ENCODE measurements around the gene CLCN6. TPM values are rescaled to one million over a fixed set of nuclear protein-coding genes. Genes with fewer than 3 reads are reported as not detected.

CLCN6 gene
- total RNA-seq, 4 donors from 2014 or later = 14.4 to 20.4 (median 18.0) TPM

DNA sequence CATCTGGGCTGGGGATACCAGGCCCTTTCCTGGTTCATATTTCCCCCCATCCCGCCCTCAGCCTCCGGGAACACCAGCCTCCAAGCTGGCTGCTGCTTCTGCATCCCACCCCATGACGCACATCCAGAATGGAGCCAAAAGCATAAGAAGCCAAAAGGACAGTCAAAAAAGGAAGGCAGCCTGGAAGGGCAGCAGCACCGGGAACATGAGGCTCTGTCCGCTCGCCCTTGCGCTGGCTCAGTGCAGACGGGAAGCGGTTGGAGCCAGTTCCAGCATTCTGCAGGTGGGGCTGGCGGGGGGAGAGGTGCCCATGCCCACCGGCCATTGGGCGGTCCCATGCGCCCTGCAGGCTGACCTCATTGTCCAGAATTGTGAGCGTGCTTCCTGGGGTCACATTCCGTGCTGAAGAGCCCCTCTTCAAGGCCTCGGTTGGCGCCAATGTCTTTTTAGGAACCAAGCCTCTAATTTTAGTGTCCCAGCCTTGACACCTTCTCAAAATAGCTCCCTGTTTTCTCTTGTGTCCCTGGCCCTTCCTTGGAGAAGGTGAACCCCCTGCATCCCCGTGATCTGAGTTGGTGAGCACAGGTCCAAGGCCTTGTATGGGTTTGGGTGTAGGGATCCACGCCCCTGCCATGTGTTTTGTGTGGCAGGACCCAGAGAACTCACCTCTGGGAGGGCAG, 81.1 kb downstream of the CLCN6 start:
- DNase-seq (ENCODE audit: low spot score) (no peak), ATAC-seq (ENCODE audit: low FRiP score) (no peak)
- TF ChIP-seq, protein P1, sequence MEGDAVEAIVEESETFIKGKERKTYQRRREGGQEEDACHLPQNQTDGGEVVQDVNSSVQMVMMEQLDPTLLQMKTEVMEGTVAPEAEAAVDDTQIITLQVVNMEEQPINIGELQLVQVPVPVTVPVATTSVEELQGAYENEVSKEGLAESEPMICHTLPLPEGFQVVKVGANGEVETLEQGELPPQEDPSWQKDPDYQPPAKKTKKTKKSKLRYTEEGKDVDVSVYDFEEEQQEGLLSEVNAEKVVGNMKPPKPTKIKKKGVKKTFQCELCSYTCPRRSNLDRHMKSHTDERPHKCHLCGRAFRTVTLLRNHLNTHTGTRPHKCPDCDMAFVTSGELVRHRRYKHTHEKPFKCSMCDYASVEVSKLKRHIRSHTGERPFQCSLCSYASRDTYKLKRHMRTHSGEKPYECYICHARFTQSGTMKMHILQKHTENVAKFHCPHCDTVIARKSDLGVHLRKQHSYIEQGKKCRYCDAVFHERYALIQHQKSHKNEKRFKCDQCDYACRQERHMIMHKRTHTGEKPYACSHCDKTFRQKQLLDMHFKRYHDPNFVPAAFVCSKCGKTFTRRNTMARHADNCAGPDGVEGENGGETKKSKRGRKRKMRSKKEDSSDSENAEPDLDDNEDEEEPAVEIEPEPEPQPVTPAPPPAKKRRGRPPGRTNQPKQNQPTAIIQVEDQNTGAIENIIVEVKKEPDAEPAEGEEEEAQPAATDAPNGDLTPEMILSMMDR (IDR thresholded peaks at IDR 0.05) = no peak

DNA sequence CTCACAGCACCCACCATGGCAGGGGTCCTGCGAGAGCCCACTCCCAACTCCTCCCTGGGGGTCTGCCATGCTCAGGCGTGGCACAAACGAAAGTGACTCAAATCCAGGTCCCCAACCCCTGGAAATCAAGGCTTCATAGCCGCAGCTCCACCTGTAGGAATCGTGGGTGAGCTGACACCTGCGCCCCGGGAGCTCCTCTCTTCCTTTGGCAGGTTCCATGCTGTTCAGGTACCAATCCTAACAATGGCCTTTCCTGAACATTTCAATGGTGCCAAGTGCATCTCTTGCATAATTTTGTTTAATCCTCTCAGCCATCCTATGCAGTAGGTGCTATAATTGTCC, 81.6 kb downstream of the CLCN6 start:
- ATAC-seq (ENCODE audit: low FRiP score) = no peak
- TF ChIP-seq, protein P1 (IDR thresholded peaks at IDR 0.05) = no peak
- no peak for DNase-seq (ENCODE audit: low spot score)

DNA sequence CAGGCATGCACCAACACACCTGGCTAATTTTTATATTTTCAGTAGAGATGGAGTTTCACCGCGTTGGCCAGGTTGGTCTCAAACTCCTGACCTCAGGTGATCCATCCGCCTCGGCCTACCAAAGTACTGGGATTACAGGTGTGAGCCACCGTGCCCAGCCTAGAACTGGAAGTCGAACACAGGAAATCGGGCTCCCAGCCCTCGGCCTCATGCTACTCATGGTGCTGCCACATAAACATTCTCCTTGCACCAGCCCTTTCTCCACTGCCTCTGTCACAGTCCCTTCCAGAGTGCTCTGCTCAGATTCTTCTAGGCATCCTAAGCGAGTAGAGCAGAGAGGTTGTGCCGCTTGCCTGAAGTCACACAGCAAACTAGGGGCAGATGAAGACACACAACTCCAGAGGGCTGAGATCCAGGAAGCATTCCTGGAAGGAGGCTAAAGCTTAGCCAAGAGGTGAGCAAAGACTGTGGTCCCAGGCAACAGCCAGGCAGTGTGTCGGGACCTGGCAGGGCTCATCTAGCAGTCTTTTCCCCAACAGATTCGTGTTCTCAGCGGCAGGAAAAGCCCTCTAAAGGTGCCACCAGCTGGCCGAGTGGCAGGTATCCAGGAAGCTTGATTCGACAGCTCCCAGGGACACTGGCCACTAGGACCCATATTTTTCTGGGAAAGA, 82.3 kb downstream of the CLCN6 start:
- DNase-seq (ENCODE audit: low spot score) = no peak
- TF ChIP-seq, protein P1 (IDR thresholded peaks at IDR 0.05) = no peak

DNA sequence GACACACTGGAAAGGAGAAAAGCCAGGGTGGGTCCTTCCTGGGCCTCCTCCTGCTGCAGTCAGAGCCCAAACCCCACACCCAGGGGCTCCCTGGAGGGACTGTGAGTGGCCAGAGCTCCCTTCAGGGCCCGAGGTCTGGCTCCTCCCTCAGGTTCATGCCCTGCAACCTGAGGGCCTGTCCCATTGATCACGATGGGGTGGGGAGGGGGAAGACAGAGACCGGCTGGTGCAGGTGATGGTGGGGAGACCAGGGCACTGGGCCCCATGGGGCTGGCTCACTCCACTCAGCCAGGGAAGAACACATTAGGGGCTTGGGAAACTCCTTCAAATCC, 82.9 kb downstream of the CLCN6 start:
- ATAC-seq (ENCODE audit: low FRiP score) (no peak), DNase-seq (ENCODE audit: low spot score) (no peak)
- TF ChIP-seq, protein P1 (IDR thresholded peaks at IDR 0.05) = no peak

More for the DNA sequence above, 82.3 kb downstream of the CLCN6 start:
- no peak for ATAC-seq (ENCODE audit: low FRiP score)

DNA sequence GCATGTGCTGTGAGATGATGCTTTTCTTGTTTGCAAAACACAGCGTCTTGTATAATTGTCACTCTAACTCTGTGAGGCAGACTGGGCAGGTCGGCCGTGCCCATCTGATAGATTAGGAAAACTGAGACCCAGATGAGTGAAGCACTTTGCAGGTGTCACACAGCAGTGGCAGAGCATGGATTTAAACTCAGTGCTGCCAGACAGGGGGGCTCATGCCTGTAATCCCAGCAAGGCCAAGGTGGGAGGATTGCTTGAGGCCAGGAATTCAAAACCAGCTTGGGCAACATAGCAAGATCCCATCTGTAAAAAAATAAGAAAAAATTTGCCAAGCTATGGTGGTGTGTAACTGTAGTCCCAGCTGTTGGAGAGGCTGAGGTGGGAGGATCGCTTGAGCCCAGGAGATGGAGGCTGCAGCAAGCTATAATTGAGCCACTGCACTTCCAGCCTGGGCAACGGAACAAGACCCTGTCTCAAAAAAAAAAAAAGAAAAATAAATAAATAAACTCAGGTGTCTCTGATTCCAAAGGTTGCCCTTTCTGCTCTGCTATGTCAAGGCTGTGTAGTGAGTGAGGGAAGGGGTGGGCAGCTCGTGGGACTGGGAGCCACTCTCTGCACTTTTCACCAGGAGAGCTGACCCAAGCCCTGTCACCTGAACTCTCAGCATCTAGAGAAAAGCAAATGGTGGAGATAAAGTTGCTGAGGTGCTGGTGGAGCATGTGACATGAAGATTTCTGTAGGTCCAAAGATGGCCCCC, 85.6 kb downstream of the CLCN6 start:
- no peak for DNase-seq (ENCODE audit: low spot score)
- TF ChIP-seq, protein P1 (IDR thresholded peaks at IDR 0.05) = no peak
- no peak for ATAC-seq (ENCODE audit: low FRiP score)

Small RNA genes within 50 kb of the gene (small RNA-seq; reads per million reads assigned to genes)
- gene RF02156 = not detected
- not detected for gene RF02157
- not detected for gene RF02158

Other genes starting within 250 kb of the CLCN6 start
- gene FBXO2, start 151.8 kb upstream of the CLCN6 start, total RNA-seq = 10 to 100 TPM in 1 of 4 donors, 1 to 10 TPM in 3; 1.1 to 24.3 (median 8.3) TPM
- 10 to 100 TPM in 1 of 4 donors, 1 to 10 TPM in 3; 5.8 to 13.3 (median 9.6) TPM for gene FBXO44, start 151.3 kb upstream of the CLCN6 start, total RNA-seq
- 10 to 100 TPM in 3 of 4 donors, 1 to 10 TPM in 1; 5.9 to 16.3 (median 11.0) TPM for gene FBXO6, start 142.0 kb upstream of the CLCN6 start, total RNA-seq
- 10 to 100 TPM; 20.2 to 41.3 (median 35.7) TPM for gene MAD2L2, start 125.0 kb upstream of the CLCN6 start, total RNA-seq
- gene DRAXIN, start 114.5 kb upstream of the CLCN6 start, total RNA-seq = not detected
- 10 to 100 TPM; 35.1 to 93.1 (median 64.2) TPM for gene AGTRAP, start 70.1 kb upstream of the CLCN6 start, total RNA-seq
- 1 to 10 TPM in 1 of 4 donors, under 1 TPM in 1, not detected in 2; 0.72 to 2.0 TPM for gene C1orf167, start 44.0 kb upstream of the CLCN6 start, total RNA-seq
- 10 to 100 TPM; 28.9 to 44.8 (median 36.0) TPM for gene MTHFR, start 227 bp upstream of the CLCN6 start, total RNA-seq
- not detected for gene NPPA, start 41.6 kb downstream of the CLCN6 start, total RNA-seq
- gene NPPB, start 52.8 kb downstream of the CLCN6 start, total RNA-seq = not detected
- 10 to 100 TPM; 47.0 to 69.2 (median 62.1) TPM for gene KIAA2013, start 120.2 kb downstream of the CLCN6 start, total RNA-seq
- gene PLOD1, start 128.5 kb downstream of the CLCN6 start, total RNA-seq = 100 to 1,000 TPM in 1 of 4 donors, 10 to 100 TPM in 3; 60.8 to 142 (median 69.0) TPM
- 10 to 100 TPM; 66.4 to 74.8 (median 70.0) TPM for gene MFN2, start 174.3 kb downstream of the CLCN6 start, total RNA-seq
- gene MIIP, start 213.3 kb downstream of the CLCN6 start, total RNA-seq = 10 to 100 TPM; 25.9 to 40.6 (median 33.9) TPM